D721Med (cell line): ENCODE measurements around the gene TLX1.

Experiments used
- DNase-seq: peaks from one replicate; pipeline ENCODE4 v3.0.0; 2011; ENCODE audit warnings: low spot score; ENCODE audit not compliant: insufficient read length
- FAIRE-seq: peaks from 2 replicates; lab custom pipeline; 2011; peaks lifted over from hg19 to GRCh38; lab: Jason Lieb, UNC
- CTCF ChIP-seq: IDR thresholded peaks from 2 replicates; pipeline ENCODE4 v1.5.1; 2012; ENCODE audit warnings: mild to moderate bottlenecking, control low read depth; ENCODE audit not compliant: insufficient read depth; ENCODE audit errors: missing control alignments

The TLX1 gene

GRCh38 chr10:101111547-101111946 is 19.6 kb upstream of the TLX1 start:
- FAIRE-seq (no peak), DNase-seq (no peak)
- TF ChIP-seq CTCF: no peak

- no peak for TF ChIP-seq CTCF
- no peak for FAIRE-seq
- DNase-seq: no peak
These were observed 18.1 kb upstream of the TLX1 start for GRCh38 chr10:101112799-101113594.

GRCh38 chr10:101113890-101114403 is 17.2 kb upstream of the TLX1 start:
- FAIRE-seq (no peak), DNase-seq (no peak)
- no peak for TF ChIP-seq CTCF

GRCh38 chr10:101114646-101115045 is 16.5 kb upstream of the TLX1 start:
- no peak for FAIRE-seq
- DNase-seq: no peak
- no peak for TF ChIP-seq CTCF

- no peak for FAIRE-seq
- no peak for TF ChIP-seq CTCF
- DNase-seq: no peak
These were observed 14.3 kb upstream of the TLX1 start for GRCh38 chr10:101116754-101117153.

- DNase-seq: no peak
These were observed 13.1 kb upstream of the TLX1 start for GRCh38 chr10:101118031-101118430.

More at GRCh38 chr10:101118031-101118430, 13.1 kb upstream of the TLX1 start:
- TF ChIP-seq CTCF: no peak
- FAIRE-seq: no peak
